Thyroid gland (tissue), 4 donors: Measurements from ENCODE around the gene MORN4. TPM values are rescaled to one million over a fixed set of nuclear protein-coding genes. Genes with fewer than 3 reads are reported as not detected.

Experiments
- DNase-seq, 2 donors: peaks; one replicate each; pipeline ENCODE4 v3.0.0-alpha.2; 2019
- H3K27ac ChIP-seq, 3 donors: fragments of 200-600 bp; sonication (generic); 1 replicate in 2 of 3; 2 replicates in 1 of 3; pipeline ENCODE4 v1.5.1; 2016 to 2019; ENCODE audit warnings: mild to moderate bottlenecking in 1 of 3, moderate library complexity in 1 of 3
- H3K27me3 ChIP-seq: fragments of 200-600 bp; sonication (generic); one replicate; pipeline ENCODE4 v1.5.1; 2019
- H3K36me3 ChIP-seq, 2 donors: fragments of 200-600 bp; sonication (generic); one replicate each; pipeline ENCODE4 v1.5.1; 2016 to 2019
- H3K4me1 ChIP-seq, 2 donors: fragments of 200-600 bp; sonication (generic); one replicate each; pipeline ENCODE4 v1.5.1; 2017 to 2019
- H3K4me3 ChIP-seq, 3 donors: fragments of 200-600 bp; sonication (generic); replicated peaks in 1 of 3; 1 replicate in 2 of 3; 2 replicates in 1 of 3; pipeline ENCODE4 v1.5.1; 2016; ENCODE audit warnings: mild to moderate bottlenecking in 1 of 3
- H3K9me3 ChIP-seq: fragments of 200-600 bp; sonication (generic); one replicate; pipeline ENCODE4 v1.5.1; 2017
- CTCF ChIP-seq, 6 experiments: fragments of 200-600 bp in 3 of 6; fragments of 450-650 bp in 3 of 6; sonication (generic) in 3 of 6; IDR thresholded peaks; one replicate each; pipeline ENCODE4 v1.5.1; 2016 to 2019; ENCODE audit warnings: antibody characterized with exemption in 6 of 6, mild to moderate bottlenecking in 2 of 6, inconsistent platforms in 1 of 6, moderate library complexity in 1 of 6
- POLR2A ChIP-seq, 2 donors: fragments of 450-650 bp; IDR thresholded peaks; one replicate each; pipeline ENCODE4 v1.6.1; 2017; ENCODE audit warnings: antibody characterized with exemption in 2 of 2, mild to moderate bottlenecking in 2 of 2, moderate library complexity in 1 of 2
- WGBS, 2 donors: methylation state at CpG; one replicate each; pipeline ENCODE4 v1.1.5; 2017; 5-methylcytosine and 5-hydroxymethylcytosine counted together
- intact Hi-C: fragments of 100-400 bp; cut with DNase I; formaldehyde crosslinking; loops from one replicate; pipeline ENCODE4 v1.15.1; 2023
- total RNA-seq, 4 donors: library from RNA; depleted of rRNA; stranded (reverse); fragments of >200 nt; gene quantifications; one replicate each; pipeline ENCODE4 v1.2.3, GENCODE V29; 2016

The MORN4 gene
- total RNA-seq, 4 donors from 2014 or later: 4.6 to 18.9 (median 9.7) TPM

- H3K27ac ChIP-seq: no peak overlapping the region
- H3K9me3 ChIP-seq: no peaks in the 10 kb centered on the region
- H3K4me3 ChIP-seq: no peak overlapping the region
- no peaks in the 10 kb centered on the region for H3K4me1 ChIP-seq
- 94 to 96% methylated on average over 4 of the region's 4 CpGs for WGBS, 2 donors
- no peak for TF ChIP-seq CTCF (IDR thresholded peaks at IDR 0.05)
- no peak for TF ChIP-seq POLR2A (IDR thresholded peaks at IDR 0.05)
- no peaks in the 10 kb centered on the region for H3K27me3 ChIP-seq
- intact Hi-C loops: no loop called here
- H3K36me3 ChIP-seq: no peaks in the 10 kb centered on the region
- no peak for DNase-seq
Observed at GRCh38 chr10:97618733-97619132, 14.6 kb downstream of the MORN4 start.

GRCh38 chr10:97618285-97618684 lies 15.0 kb downstream of the MORN4 start:
- no peak for TF ChIP-seq CTCF (IDR thresholded peaks at IDR 0.05)
- Histone ChIP-seq H3K36me3 (no peaks in the 10 kb centered on the region), H3K27me3 (no peaks in the 10 kb centered on the region), H3K27ac (no peak overlapping the region), H3K9me3 (no peaks in the 10 kb centered on the region), H3K4me1 (no peaks in the 10 kb centered on the region), H3K4me3 (no peak overlapping the region)
- DNase-seq: no peak
- intact Hi-C loops: no loop called here
- WGBS, 2 donors: 92 to 93% methylated on average over 4 of the region's 4 CpGs

GRCh38 chr10:97612386-97612785 lies 20.9 kb downstream of the MORN4 start:
- Histone ChIP-seq H3K4me3 (no peak overlapping the region), H3K9me3 (no peaks in the 10 kb centered on the region), H3K36me3 (no peaks in the 10 kb centered on the region), H3K4me1 (no peaks in the 10 kb centered on the region), H3K27ac (no peak overlapping the region), H3K27me3 (no peaks in the 10 kb centered on the region)
- DNase-seq: peak in 1 of 2 donors; percentile 20
- 51 to 56% methylated on average over 2 of the region's 2 CpGs for WGBS, 2 donors
- intact Hi-C loops: no loop called here
- no peak for TF ChIP-seq POLR2A (IDR thresholded peaks at IDR 0.05)
- TF ChIP-seq CTCF (IDR thresholded peaks at IDR 0.05): peak in 4 of 6 experiments; percentile 31 to 47 (median 39)

GRCh38 chr10:97611473-97611872 lies 21.8 kb downstream of the MORN4 start:
- no peak for DNase-seq
- 82 to 91% methylated on average over 11 to 12 of the region's 12 CpGs for WGBS, 2 donors
- Histone ChIP-seq H3K9me3 (no peaks in the 10 kb centered on the region), H3K4me1 (no peaks in the 10 kb centered on the region), H3K27ac (no peak overlapping the region), H3K27me3 (no peaks in the 10 kb centered on the region), H3K36me3 (no peaks in the 10 kb centered on the region), H3K4me3 (no peak overlapping the region)
- intact Hi-C loops: no loop called here
- no peak for TF ChIP-seq POLR2A (IDR thresholded peaks at IDR 0.05)
- no peak for TF ChIP-seq CTCF (IDR thresholded peaks at IDR 0.05)

- Histone ChIP-seq H3K4me3 (no peak overlapping the region), H3K27me3 (no peaks in the 10 kb centered on the region), H3K27ac (no peak overlapping the region), H3K36me3 (no peaks in the 10 kb centered on the region), H3K4me1 (no peaks in the 10 kb centered on the region), H3K9me3 (no peaks in the 10 kb centered on the region)
- intact Hi-C loops: no loop called here
- no peak for DNase-seq
- WGBS, 2 donors: 74 to 75% methylated on average over 12 to 13 of the region's 13 CpGs
- no peak for TF ChIP-seq CTCF (IDR thresholded peaks at IDR 0.05)
- no peak for TF ChIP-seq POLR2A (IDR thresholded peaks at IDR 0.05)
Observed at GRCh38 chr10:97608991-97609561, 24.2 kb downstream of the MORN4 start.
